Measurements from ENCODE around the gene NFATC4.

Gene NFATC4

DNA sequence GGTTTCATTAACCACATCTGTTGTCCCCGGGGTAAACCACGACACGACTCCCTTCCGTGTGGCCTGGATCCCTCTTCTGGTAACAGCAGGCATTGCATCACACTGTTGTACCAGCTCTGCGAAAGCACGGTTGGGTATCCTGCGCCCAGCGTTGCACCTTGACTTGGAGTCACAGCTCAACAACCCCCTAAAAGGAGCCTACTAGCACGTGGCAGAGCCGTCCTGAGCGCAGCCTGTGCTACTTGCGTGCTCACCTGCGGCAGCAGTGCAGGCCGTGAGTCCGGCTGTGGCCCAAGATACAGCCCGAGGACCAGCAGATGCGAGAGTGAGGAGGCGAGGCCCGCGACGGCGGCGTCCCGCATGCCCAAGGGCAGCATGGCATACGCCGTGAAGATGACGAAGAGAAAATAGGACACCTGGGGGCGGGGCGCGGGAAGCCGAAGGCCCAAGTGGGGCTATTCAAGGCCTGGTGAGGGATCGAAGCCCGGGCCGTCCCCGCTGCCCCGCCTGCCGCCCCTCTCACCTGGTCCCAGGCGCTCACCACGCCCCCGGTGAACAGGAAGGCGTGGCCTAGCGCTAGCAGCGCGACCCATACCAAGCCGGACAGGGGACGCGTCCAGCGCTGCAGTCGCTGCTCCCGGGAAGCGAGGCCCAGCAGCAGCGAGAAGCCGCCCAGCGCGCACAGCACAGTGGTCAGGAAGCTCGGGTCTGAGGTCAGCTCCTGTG lies 35.6 kb upstream of the NFATC4 start:
- intact Hi-C loops (cut with micrococcal nuclease), result loop anchor here (5.0 kb wide), 1 partner anchor 35 kb away; the partner anchor contains the start of gene NFATC4
- Mint-ChIP-seq H3K9me3 (no peaks in the 10 kb centered on the region), H3K27ac (peak overlapping the region; percentile 76), H3K27me3 (peaks cover 39% of the 10 kb centered on the region), H3K36me3 (ENCODE audit: low read depth) (peaks cover 17% of the 10 kb centered on the region), H3K4me3 (peak overlapping the region; percentile 67), H3K4me1 (ENCODE audit: low read depth) (peaks cover 97% of the 10 kb centered on the region)

DNA sequence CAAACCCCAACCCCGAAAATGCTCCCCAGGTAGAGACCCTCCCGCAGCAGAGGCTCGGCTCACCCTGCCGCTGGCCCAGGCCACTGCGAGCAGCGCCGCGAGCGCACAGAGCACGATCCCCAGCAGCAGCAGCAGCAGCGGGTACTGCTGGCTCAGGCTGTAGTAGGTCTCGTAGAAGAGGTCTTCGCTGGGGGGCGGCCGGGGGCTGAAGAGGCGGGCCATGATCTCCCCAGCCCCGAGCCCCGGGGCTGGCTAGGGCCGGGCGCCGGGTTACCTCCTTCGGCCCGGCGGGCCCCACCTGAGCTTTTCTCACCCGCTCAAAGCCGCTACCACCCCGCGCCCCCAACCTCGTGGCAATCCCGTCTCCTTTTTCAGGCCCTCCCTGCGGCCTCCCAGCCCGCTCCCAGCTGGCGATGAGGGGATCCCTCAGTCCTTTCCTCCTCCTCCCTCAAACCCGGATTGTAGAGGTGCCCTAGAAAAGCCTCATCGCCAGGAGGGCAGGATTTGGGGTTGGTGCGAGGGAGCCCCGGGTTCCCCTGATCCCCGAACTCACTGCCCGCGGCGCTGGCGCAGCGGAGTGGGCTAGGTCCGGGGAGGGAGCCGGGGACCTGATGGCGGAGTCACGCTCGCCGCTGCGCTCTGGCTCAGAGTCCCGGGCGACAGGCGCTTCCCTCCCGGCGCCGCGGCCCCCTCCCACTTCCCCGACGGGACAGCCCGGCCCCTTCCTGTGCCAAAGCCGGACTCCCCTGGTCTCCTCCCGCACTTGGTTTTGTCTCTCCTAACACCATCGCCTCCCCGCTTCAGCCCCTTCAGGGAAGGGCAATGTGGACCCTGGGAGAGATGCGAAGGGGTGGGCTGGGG lies 33.3 kb upstream of the NFATC4 start, which contains the start of gene ADCY4:
Gene ADCY4 (minus strand): TSS at position 641 of the 861 bp plus-strand sequence. CDS start 419 bp downstream, at position 222.
- Mint-ChIP-seq H3K4me3 (peak within 1 kb of the TSS; percentile 64), H3K9me3 (no peaks in the 10 kb centered on the region), H3K4me1 (ENCODE audit: low read depth) (peaks cover 98% of the 10 kb centered on the region), H3K36me3 (ENCODE audit: low read depth) (peaks cover 39% of the 10 kb centered on the region), H3K27me3 (peaks cover 45% of the 10 kb centered on the region), H3K27ac (peak within 1 kb of the TSS; percentile 19)
- intact Hi-C loops (cut with micrococcal nuclease), result loop anchor here (5.0 kb wide), 1 partner anchor 33 kb away; the partner anchor contains the start of gene NFATC4

DNA sequence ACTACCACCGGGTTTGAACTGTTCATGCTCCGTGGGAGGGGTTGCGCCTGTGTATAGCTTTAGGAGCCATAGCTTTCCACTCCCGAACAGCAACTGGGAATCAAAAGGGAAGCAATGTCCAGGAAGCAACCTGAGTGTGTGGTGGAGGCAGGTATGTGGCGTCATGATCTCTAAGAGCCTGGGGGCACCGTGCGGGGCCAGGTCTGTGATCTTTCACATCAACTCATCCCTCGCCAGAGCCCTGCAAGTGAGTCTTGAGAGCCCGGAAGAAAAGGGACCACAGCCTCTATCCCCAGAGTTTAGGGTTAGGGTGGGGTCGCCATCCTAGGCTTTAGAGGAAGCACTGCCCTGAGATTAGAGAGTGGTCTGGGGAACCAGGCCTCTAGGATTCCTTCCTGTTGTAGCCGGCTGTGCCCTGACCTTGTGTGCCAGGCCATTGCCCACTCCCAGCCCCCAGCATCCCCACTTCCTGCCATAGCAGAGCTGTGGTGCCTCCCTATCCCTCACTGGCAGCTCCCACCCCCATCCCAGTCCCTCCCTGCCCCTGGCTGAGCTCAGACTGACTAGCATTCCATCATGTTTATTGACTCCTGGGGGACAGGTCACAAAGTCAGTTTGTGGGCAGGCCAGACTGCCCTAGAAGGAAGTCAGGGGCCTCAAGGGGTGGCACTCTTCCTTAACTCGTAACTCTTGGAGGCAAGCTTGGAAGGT lies 32.4 kb upstream of the NFATC4 start:
- H3K4me3 Mint-ChIP-seq, result peak overlapping the region; percentile 64
- H3K27me3 Mint-ChIP-seq, result peaks cover 45% of the 10 kb centered on the region
- peak overlapping the region; percentile 19 for H3K27ac Mint-ChIP-seq
- H3K36me3 Mint-ChIP-seq (ENCODE audit: low read depth), result peaks cover 41% of the 10 kb centered on the region
- intact Hi-C loops (cut with micrococcal nuclease), result no loop called here
- H3K4me1 Mint-ChIP-seq (ENCODE audit: low read depth), result peaks cover 93% of the 10 kb centered on the region
- no peaks in the 10 kb centered on the region for H3K9me3 Mint-ChIP-seq

DNA sequence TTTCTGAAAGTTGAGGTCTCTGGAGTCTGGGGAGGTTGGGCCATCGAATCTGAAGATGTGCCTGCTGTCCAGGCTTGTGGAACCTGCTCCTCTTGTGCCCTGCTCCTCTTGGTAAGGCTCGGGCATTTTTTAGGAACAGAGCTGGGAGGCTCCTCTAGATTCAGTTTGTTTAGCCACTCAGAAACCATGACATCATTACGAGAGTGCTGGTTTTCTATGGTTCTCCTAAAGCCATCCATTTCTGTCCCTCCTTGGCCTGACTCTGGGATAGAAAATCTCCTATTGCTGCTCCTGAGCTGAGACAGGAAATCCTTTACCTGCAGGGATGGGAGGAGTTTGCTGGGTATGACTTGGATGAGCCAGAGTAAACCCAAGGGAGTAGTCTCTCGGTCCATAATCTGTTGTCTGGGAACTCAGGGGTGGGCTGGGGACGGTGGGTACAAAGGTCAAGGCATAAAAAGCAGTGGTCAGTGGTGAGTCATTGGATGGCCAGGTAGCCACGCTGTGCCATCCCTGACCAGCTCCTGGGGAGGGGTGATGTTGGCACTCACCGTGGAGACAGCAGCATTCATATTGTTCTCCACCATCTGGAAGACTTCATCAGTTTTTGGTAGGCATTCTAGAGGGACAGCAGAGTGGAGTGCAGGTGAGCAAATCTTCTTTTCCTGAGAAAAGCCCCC lies 30.7 kb upstream of the NFATC4 start:
- Mint-ChIP-seq H3K27ac (no peak overlapping the region), H3K4me1 (ENCODE audit: low read depth) (peaks cover 82% of the 10 kb centered on the region), H3K9me3 (no peaks in the 10 kb centered on the region), H3K27me3 (peaks cover 42% of the 10 kb centered on the region), H3K4me3 (no peak overlapping the region), H3K36me3 (ENCODE audit: low read depth) (peaks cover 41% of the 10 kb centered on the region)
- intact Hi-C loops (cut with micrococcal nuclease), result no loop called here

DNA sequence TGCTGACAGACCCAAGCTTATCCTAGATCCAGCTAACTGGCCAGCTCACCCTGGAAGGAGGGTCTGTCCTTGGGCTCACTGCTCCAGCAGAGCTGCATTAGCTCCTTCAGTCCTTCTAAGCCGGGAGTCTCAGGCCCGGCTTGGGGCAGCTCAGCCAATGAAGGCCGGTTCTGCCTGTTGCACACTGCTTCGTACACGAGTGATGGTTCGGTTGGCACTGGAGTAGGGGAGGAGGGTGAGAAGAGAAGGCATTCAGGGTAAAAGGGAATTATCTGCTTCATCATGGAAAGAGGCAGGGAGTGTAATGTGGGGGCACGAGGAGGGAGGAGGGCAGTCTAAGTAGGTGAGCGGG lies 30.2 kb upstream of the NFATC4 start:
- H3K9me3 Mint-ChIP-seq, result no peaks in the 10 kb centered on the region
- no peak overlapping the region for H3K27ac Mint-ChIP-seq
- no peak overlapping the region for H3K4me3 Mint-ChIP-seq
- peaks cover 41% of the 10 kb centered on the region for H3K36me3 Mint-ChIP-seq (ENCODE audit: low read depth)
- intact Hi-C loops (cut with micrococcal nuclease), result no loop called here
- H3K4me1 Mint-ChIP-seq (ENCODE audit: low read depth), result peaks cover 77% of the 10 kb centered on the region
- peaks cover 37% of the 10 kb centered on the region for H3K27me3 Mint-ChIP-seq

DNA sequence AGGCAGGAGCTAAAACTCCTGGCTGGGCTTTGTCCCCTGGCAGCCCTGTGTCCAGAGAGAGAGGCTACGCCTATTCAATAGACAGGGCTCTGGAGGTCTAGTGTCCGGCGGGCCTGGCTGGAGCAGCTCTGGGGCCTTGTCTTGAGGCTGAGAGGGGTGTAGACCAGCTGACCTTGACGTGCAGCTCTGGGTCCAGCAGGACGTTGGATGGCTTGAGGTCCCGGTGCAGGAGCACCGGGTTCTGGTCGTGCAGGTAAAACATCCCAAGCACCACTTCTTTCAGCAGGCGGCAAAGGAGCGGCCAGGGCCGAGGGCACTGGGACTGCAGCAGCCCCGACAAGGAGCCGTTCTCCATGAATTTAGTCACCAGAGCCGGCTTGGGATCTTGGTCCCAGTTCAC lies 29.1 kb upstream of the NFATC4 start:
- peak overlapping the region; percentile 93 for H3K27ac Mint-ChIP-seq
- intact Hi-C loops (cut with micrococcal nuclease), result no loop called here
- peak overlapping the region; percentile 90 for H3K4me3 Mint-ChIP-seq
- H3K36me3 Mint-ChIP-seq (ENCODE audit: low read depth), result peaks cover 41% of the 10 kb centered on the region
- H3K9me3 Mint-ChIP-seq, result no peaks in the 10 kb centered on the region
- H3K27me3 Mint-ChIP-seq, result peaks cover 28% of the 10 kb centered on the region
- H3K4me1 Mint-ChIP-seq (ENCODE audit: low read depth), result peaks cover 75% of the 10 kb centered on the region

DNA sequence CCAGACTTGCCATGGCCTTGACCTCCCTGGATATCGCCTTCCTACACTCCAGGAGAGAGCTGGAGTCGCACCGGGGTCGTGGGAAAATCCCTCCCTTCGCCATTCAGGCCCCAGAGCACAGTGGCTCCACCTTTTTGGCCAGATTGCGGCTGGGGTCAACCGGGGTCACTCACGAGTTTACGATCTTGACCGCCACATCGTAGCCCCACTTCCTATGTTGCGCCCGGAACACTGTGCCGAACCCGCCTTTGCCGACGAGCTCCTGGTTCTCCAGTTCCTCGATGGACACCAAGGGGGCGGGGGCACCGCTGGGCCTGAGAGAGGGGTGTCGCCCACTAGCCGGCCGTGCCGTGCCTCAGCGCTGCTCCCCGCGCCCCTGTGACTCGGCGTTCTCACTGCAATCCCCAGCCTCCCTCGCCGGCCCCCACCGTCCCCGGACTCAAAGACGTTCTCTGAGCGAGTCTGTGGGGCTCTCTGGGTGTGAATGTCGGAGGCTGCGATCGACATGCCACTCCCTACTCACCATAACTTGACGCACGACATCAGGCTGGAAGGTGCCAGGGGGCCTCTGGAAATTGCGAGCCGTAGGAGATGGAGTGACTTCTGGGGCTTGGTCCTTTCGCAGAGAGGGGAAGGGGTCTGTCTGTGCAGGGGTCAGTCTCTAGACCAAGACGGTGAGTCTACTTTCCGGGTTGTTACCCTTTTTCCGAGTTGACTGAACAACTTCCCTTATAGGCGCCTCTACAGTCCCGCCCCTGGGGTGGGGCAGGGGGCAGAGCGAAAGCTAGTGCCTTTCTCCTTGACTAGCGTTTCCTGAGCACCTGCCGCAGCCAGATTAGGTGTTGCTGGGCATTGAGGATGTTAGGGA lies 28.5 kb upstream of the NFATC4 start, which contains the start of gene RIPK3:
Gene RIPK3 (minus strand): TSS at position 708 of the 868 bp plus-strand sequence. CDS start 165 bp downstream, at position 543.
- Mint-ChIP-seq H3K27me3 (peaks cover 22% of the 10 kb centered on the region), H3K4me1 (ENCODE audit: low read depth) (peaks cover 71% of the 10 kb centered on the region), H3K4me3 (peak within 1 kb of the TSS; percentile 90), H3K9me3 (no peaks in the 10 kb centered on the region), H3K27ac (peak within 1 kb of the TSS; percentile 93), H3K36me3 (ENCODE audit: low read depth) (peaks cover 41% of the 10 kb centered on the region)
- intact Hi-C loops (cut with micrococcal nuclease), result no loop called here

DNA sequence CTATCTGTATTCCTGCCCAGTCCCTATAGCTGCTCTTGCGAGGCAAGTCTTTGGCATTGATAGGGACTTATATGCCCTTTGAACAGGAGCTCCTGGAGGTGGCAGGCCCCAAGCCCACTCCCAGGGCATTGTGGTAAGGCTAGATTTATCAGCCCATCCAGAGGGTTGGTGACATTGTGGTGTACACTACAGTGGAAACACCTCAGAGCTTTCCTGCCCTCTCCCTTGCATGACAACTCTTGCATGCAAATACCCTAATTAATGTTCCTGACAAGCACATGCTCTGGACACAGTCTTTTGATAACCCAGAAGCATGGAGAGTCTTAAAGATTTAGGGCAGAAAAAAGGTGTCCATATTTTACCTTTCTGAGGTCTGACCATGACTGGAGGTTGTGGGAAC lies 27.4 kb upstream of the NFATC4 start:
- intact Hi-C loops (cut with micrococcal nuclease), result no loop called here
- H3K4me3 Mint-ChIP-seq, result no peak overlapping the region
- H3K36me3 Mint-ChIP-seq (ENCODE audit: low read depth), result peaks cover 41% of the 10 kb centered on the region
- H3K27me3 Mint-ChIP-seq, result peaks cover 20% of the 10 kb centered on the region
- no peak overlapping the region for H3K27ac Mint-ChIP-seq
- H3K9me3 Mint-ChIP-seq, result no peaks in the 10 kb centered on the region
- peaks cover 60% of the 10 kb centered on the region for H3K4me1 Mint-ChIP-seq (ENCODE audit: low read depth)

DNA sequence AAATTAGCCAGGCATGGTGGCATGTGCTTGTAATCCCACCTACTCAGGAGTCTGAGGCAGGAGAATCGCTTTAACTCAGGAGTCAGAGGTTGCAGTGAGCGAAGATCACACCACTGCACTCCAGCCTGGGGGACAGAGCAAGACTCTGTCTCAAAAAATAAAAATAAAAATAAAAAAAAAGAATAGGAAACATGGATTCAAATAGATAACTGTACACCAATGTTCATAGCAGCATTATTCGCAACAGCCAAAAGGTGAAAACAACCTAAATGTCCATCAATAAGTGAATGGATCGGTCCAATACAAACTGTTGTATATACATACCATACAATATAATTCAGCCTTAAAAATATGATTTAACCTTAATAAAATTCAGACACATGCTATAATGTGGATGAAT lies 25.1 kb upstream of the NFATC4 start:
- peaks cover 20% of the 10 kb centered on the region for H3K36me3 Mint-ChIP-seq (ENCODE audit: low read depth)
- H3K4me1 Mint-ChIP-seq (ENCODE audit: low read depth), result peaks cover 37% of the 10 kb centered on the region
- no peak overlapping the region for H3K27ac Mint-ChIP-seq
- intact Hi-C loops (cut with micrococcal nuclease), result no loop called here
- H3K4me3 Mint-ChIP-seq, result no peak overlapping the region
- no peaks in the 10 kb centered on the region for H3K9me3 Mint-ChIP-seq
- peaks cover 20% of the 10 kb centered on the region for H3K27me3 Mint-ChIP-seq

DNA sequence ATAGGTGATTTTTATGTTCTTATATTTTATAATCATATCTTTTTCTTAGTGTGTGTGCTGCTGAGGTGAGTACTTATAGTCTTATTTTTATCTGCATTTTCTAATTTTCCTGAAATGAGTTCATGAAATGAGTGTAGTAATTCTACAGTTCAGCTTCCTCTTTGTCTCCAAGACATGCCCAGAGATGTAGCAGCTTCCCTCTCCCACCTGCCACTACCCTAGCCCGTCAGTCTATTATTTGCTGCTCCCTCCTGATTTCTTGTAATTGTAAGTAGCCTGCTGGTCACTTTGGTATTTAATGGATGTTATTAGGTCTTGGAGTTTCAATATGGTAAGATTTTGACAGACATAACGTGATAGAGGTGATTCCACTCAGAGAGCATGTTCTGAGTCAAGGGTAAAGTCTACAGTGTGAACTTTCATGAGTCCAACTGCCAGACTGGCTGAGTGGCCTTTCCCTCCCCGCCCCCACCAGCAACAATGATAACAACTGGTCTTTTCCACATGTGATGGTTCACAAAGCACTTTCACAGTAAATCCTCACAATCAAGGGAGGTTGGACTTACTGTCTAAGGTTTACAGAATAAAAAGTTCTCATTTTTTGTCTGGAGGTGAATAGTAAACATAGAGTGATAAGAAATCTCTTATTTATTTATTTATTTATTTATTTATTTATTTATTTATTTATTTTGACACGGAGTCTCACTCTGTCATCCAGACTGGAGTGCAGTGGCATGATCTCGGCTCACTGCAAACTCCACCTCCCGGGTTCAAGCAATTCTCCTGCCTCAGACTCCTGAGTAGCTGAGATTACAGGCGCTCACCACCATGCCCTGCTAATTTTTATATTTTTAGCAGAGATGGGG lies 24.0 kb upstream of the NFATC4 start:
- H3K27ac Mint-ChIP-seq, result no peak overlapping the region
- intact Hi-C loops (cut with micrococcal nuclease), result no loop called here
- peaks cover 8% of the 10 kb centered on the region for H3K36me3 Mint-ChIP-seq (ENCODE audit: low read depth)
- H3K27me3 Mint-ChIP-seq, result peaks cover 19% of the 10 kb centered on the region
- H3K4me1 Mint-ChIP-seq (ENCODE audit: low read depth), result peaks cover 26% of the 10 kb centered on the region
- H3K9me3 Mint-ChIP-seq, result no peaks in the 10 kb centered on the region
- H3K4me3 Mint-ChIP-seq, result no peak overlapping the region

DNA sequence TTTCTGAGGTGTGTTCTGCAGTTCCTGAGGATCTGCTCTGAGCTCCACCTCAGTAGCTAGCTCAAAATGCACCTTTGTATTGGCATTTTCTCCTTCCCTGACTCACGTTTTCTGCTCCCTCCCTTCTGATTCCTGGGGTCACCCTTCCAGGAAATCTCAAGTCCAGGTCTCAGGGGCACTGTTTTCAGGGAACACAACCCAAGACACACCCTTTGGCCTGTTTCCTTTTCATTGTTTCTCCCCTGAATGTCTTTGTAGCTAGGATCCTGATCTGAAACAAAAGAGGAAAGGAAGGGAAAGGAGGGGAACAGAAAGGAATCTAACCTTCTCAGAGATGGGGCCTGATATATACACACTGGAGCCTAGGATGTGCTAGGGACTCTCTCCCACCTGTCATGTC lies 20.9 kb upstream of the NFATC4 start:
- Mint-ChIP-seq H3K27ac (no peak overlapping the region), H3K4me3 (no peak overlapping the region), H3K27me3 (peaks cover 34% of the 10 kb centered on the region), H3K36me3 (ENCODE audit: low read depth) (no peaks in the 10 kb centered on the region), H3K4me1 (ENCODE audit: low read depth) (peaks cover 18% of the 10 kb centered on the region), H3K9me3 (no peaks in the 10 kb centered on the region)
- intact Hi-C loops (cut with micrococcal nuclease), result no loop called here

DNA sequence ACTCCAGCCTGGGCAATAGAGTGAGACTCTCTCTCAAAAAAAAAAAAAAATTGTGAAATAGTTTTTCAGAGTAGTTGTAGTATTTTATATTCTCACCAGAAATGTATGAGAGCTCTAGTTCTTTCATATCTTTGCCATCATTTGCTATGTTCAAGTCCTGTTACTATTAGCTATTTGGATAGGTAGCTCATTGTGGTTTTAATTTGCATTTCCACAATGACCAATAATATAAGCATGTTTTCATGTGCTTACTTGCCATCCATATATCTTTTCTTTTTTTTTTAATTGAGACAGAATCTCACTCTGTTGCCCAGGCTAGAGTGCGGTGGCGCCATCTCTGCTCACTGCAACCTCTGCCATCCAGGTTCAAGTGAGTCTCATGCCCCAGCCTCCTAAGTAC lies 19.8 kb upstream of the NFATC4 start:
- no peak overlapping the region for H3K4me3 Mint-ChIP-seq
- peaks cover 15% of the 10 kb centered on the region for H3K4me1 Mint-ChIP-seq (ENCODE audit: low read depth)
- intact Hi-C loops (cut with micrococcal nuclease), result no loop called here
- H3K9me3 Mint-ChIP-seq, result no peaks in the 10 kb centered on the region
- no peaks in the 10 kb centered on the region for H3K36me3 Mint-ChIP-seq (ENCODE audit: low read depth)
- no peak overlapping the region for H3K27ac Mint-ChIP-seq
- H3K27me3 Mint-ChIP-seq, result peaks cover 39% of the 10 kb centered on the region
